GM12873 (cell line): ENCODE data around the gene ACSBG1.

ENCODE experiments used
- TF ChIP-seq, protein P1 (sequence below): IDR thresholded peaks from 2 replicates; pipeline ENCODE4 v1.5.1; 2012; ENCODE audit warnings: low read depth, mild to moderate bottlenecking, moderate library complexity, low read length, control low read depth; ENCODE audit not compliant: insufficient read depth; ENCODE audit errors: missing control alignments

Gene ACSBG1

DNA sequence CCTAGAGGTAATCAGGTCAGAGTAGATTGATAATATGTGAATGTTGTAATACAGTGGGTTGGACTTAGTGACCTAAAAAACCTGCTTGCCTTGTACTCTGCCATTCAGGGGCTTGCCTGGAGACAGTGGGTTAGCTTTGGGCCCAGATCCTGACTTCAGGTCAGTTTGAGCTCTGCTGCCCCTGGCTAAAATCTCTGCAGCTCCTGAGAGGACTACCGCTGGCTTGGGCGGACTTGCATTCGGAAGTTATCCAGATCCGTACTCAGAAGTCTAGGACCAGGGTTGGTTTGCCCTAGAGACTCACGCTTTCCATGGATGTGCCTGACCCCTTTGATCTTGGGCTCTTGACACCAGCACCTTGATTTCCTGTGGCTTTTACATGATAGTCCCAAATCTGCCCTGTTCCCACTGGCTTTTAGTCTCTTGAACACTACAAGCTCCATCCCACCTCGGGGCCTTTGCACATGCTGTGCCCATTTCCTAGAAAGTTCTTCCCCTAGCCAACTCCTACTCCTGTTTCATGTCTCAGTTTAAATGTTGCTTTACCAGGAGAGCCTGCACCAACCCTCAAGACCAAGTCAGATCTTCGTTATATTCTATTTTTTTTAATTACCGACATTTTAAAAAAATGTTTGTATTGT, 5.9 kb downstream of the ACSBG1 start:
- TF ChIP-seq, protein P1, sequence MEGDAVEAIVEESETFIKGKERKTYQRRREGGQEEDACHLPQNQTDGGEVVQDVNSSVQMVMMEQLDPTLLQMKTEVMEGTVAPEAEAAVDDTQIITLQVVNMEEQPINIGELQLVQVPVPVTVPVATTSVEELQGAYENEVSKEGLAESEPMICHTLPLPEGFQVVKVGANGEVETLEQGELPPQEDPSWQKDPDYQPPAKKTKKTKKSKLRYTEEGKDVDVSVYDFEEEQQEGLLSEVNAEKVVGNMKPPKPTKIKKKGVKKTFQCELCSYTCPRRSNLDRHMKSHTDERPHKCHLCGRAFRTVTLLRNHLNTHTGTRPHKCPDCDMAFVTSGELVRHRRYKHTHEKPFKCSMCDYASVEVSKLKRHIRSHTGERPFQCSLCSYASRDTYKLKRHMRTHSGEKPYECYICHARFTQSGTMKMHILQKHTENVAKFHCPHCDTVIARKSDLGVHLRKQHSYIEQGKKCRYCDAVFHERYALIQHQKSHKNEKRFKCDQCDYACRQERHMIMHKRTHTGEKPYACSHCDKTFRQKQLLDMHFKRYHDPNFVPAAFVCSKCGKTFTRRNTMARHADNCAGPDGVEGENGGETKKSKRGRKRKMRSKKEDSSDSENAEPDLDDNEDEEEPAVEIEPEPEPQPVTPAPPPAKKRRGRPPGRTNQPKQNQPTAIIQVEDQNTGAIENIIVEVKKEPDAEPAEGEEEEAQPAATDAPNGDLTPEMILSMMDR = no peak

DNA sequence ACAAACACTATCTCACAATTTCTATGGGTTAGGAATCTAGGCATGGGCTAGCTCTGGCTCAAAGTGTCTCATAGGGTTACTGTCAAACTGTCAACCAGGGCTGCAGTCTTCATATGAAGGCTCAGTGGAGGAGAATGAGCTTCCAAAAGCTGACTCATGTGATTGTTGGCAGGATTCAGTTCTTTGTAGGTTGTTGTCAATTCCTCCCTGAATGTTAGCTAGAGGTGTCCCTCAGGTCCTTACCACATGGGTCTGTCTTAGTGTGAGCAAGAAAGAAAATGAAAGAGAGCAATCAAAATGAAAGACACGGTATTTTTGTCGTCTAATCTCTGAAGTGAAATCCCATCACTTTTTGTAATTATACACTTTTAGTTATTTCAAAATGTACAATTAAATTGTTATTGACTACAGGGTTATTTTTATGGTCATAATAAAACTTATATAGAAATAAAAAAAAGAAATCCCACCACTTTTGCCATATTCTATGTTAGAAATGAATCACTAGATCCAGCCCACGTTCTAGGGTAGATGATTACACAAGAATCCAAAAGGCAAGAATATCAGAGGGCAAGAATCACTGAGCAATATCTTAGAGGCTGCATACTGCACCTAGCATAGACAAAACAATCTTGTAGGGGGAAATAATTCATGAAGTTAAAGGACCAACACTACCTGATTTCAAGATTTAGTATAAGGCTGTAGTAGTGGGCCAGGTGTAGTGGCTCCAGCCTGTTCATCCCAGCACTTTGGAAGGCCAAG, 8.4 kb downstream of the ACSBG1 start:
- TF ChIP-seq, protein P1 = no peak

DNA sequence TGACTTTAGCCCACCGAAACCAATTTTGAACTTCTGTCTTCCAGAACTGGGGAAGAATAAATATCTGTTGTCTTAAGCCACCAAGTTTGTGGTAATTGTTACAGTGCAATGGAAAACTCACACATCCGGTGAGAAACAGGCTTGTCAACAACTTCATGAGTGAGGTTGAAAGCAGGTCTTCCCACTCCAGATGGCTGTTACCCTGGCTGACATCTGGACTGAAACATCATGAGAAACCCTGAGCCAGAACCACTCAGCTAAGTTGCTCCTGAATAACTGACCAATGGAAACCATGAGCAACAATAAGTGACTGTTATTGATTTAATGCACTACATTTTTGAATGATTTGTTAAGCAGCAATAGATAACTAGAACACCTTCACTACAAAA, 10.3 kb downstream of the ACSBG1 start:
- TF ChIP-seq, protein P1 = no peak

DNA sequence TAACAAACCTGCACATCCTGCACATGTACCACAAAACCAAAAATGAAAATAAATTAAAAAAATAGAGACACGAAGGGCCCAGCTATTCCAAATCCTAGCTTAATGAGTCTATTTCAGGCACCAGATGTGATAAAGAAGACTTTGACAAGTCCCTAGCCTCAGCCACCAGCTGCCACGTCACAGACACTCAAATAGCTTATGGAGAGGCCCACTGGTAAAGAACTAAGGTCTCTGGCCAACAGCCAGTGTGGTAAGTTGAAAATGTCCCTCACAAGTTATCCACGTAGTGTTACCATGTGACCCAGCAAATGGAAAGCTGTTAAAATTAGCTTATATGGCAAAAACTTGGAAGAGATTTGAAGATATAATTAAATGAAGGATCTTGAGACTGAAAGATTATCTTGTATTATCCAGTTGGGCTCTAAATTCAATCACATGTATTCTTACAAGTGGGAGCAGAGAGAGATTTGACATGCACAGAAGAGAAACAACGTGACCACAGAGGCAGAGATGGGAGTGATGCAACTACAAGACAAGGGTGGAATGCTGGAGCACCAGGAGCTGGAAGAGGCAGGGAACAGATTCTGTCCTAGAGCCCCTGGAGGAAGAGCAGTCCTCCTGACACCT, 10.9 kb downstream of the ACSBG1 start:
- TF ChIP-seq, protein P1 = no peak

DNA sequence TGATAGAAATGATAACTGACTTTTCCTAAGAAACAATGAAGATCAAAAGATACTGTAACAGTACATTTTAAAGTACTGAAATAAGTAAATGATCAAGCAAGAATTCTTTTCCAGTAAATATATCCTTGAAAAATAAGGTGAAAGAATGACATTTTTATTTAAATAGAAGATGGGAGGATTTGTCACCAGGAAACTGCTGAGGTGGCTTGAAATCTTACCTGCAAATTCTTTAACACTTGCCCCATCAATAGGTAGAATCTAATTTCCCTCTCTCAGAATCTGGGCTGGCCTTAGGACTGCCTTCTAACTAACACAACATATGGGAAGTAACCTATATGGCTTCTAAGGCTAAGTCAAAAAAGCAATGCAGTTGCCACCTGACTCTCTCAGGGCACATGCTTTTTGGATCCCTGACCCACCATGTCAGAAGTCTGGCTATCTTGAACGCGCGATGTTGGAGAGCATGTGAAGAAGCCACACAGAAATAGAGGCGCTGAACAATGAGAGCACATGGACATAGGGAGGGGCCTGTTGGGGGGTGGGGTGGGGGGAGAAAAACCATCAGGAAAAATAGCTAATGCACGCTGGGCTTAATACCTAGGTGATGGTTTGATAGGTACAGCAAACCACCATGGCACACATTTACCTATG, 11.5 kb downstream of the ACSBG1 start:
- TF ChIP-seq, protein P1 = no peak

DNA sequence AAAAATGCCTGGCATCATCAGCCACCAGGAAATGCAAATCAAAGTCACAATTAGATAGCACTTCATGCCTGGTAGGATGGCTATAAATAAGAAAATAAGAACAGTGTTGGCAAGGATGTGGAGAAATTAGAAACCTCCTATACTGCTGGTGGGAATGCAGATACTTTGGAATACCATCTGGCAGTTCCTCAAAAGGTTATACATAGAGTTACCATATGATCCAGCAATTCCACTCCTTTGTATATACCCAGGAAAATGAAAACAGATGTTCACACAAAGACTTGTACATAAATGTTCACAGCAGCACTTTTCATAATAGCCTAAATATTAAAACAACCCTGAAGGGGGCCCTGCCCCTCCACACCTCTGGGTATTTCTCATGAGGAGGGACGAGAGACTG, 13.7 kb downstream of the ACSBG1 start:
- TF ChIP-seq, protein P1 = no peak
